Suprapubic skin (tissue), 4 donors: ENCODE results near the gene CHRND. TPM values are rescaled to one million over a fixed set of nuclear protein-coding genes. Genes with fewer than 3 reads are reported as not detected.

Experiments used
- DNase-seq, 2 donors: peaks; one replicate each; pipeline ENCODE4 v3.0.0-alpha.2; 2019; ENCODE audit warnings: low spot score in 2 of 2
- H3K27ac ChIP-seq: fragments of 200-600 bp; sonication (generic); one replicate; pipeline ENCODE4 v1.5.1; 2019
- H3K27me3 ChIP-seq: fragments of 200-600 bp; sonication (generic); one replicate; pipeline ENCODE4 v1.5.1; 2019
- H3K36me3 ChIP-seq: fragments of 200-600 bp; sonication (generic); one replicate; pipeline ENCODE4 v1.5.1; 2019
- H3K4me1 ChIP-seq: fragments of 200-600 bp; sonication (generic); one replicate; pipeline ENCODE4 v1.5.1; 2019
- H3K4me3 ChIP-seq: fragments of 200-600 bp; sonication (generic); one replicate; pipeline ENCODE4 v1.5.1; 2019; ENCODE audit warnings: mild to moderate bottlenecking
- H3K9me3 ChIP-seq: fragments of 200-600 bp; sonication (generic); one replicate; pipeline ENCODE4 v1.5.1; 2019
- EP300 ChIP-seq: sonication (generic); formaldehyde crosslinking; IDR thresholded peaks from one replicate; pipeline ENCODE4 v1.6.1; 2017; ENCODE audit warnings: antibody characterized with exemption
- POLR2A ChIP-seq, 2 donors: fragments of 450-650 bp; IDR thresholded peaks; one replicate each; pipeline ENCODE4 v1.6.1; 2017; ENCODE audit warnings: antibody characterized with exemption in 2 of 2, mild to moderate bottlenecking in 2 of 2, moderate library complexity in 2 of 2
- POLR2AphosphoS5 ChIP-seq, 3 donors: sonication (generic); formaldehyde crosslinking; IDR thresholded peaks; one replicate each; pipeline ENCODE4 v1.6.1; 2017; ENCODE audit warnings: antibody characterized with exemption in 3 of 3
- WGBS: methylation state at CpG from one replicate; pipeline ENCODE4 v1.1.5; 2018; 5-methylcytosine and 5-hydroxymethylcytosine counted together
- total RNA-seq, 4 donors: library from RNA; depleted of rRNA; stranded (reverse); fragments of >200 nt; gene quantifications; one replicate each; pipeline ENCODE4 v1.1.0, GENCODE V29; 2016
- TF ChIP-seq, protein P1 (sequence below), 2 donors: fragments of 200-600 bp in 1 of 2; fragments of 450-650 bp in 1 of 2; sonication (generic) in 1 of 2; IDR thresholded peaks; one replicate each; pipeline ENCODE4 v1.5.1; 2016 to 2019; ENCODE audit warnings: antibody characterized with exemption in 2 of 2, mild to moderate bottlenecking in 1 of 2, moderate library complexity in 1 of 2

Gene CHRND
- total RNA-seq, 4 donors from 2014 or later: not detected

GRCh38 chr2:232574674-232575403 lies 48.9 kb downstream of the CHRND start:
- Histone ChIP-seq H3K27ac (no peak overlapping the region), H3K4me1 (no peaks in the 10 kb centered on the region), H3K4me3 (no peak overlapping the region), H3K36me3 (peaks cover 45% of the 10 kb centered on the region), H3K27me3 (no peaks in the 10 kb centered on the region), H3K9me3 (no peaks in the 10 kb centered on the region)
- WGBS: 95% methylated on average over 5 of the region's 5 CpGs
- TF ChIP-seq, protein P1, sequence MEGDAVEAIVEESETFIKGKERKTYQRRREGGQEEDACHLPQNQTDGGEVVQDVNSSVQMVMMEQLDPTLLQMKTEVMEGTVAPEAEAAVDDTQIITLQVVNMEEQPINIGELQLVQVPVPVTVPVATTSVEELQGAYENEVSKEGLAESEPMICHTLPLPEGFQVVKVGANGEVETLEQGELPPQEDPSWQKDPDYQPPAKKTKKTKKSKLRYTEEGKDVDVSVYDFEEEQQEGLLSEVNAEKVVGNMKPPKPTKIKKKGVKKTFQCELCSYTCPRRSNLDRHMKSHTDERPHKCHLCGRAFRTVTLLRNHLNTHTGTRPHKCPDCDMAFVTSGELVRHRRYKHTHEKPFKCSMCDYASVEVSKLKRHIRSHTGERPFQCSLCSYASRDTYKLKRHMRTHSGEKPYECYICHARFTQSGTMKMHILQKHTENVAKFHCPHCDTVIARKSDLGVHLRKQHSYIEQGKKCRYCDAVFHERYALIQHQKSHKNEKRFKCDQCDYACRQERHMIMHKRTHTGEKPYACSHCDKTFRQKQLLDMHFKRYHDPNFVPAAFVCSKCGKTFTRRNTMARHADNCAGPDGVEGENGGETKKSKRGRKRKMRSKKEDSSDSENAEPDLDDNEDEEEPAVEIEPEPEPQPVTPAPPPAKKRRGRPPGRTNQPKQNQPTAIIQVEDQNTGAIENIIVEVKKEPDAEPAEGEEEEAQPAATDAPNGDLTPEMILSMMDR (IDR thresholded peaks at IDR 0.05): no peak
- TF ChIP-seq POLR2AphosphoS5 (IDR thresholded peaks at IDR 0.05): no peak
- TF ChIP-seq POLR2A (IDR thresholded peaks at IDR 0.05): no peak
- no peak for TF ChIP-seq EP300
- DNase-seq: no peak

DNA sequence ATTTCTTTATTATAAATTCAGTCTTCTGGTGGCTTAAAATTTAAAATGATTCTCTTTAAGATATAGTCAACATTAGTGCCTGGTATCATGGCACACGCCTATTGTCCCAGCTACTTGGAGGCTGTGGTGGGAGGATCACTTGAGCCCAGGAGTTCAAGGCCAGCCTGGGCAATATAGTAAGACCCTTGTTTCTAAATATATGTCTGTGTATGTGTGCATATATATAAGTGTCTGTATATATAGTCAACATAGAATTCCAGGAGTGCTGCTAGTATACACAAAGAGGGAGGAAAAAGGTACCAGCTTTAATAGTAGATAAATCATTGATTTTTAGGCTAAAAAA lies 49.4 kb downstream of the CHRND start:
- Histone ChIP-seq H3K9me3 (no peaks in the 10 kb centered on the region), H3K4me3 (no peak overlapping the region), H3K27ac (no peak overlapping the region), H3K4me1 (no peaks in the 10 kb centered on the region), H3K27me3 (no peaks in the 10 kb centered on the region), H3K36me3 (peaks cover 42% of the 10 kb centered on the region)
- 92% methylated on average over 1 of the region's 1 CpG for WGBS
- TF ChIP-seq POLR2A (IDR thresholded peaks at IDR 0.05) (no peak), POLR2AphosphoS5 (IDR thresholded peaks at IDR 0.05) (no peak), EP300 (no peak)
- TF ChIP-seq, protein P1 (IDR thresholded peaks at IDR 0.05): no peak
- no peak for DNase-seq

- WGBS: 92% methylated on average over 2 of the region's 2 CpGs
- Histone ChIP-seq H3K27ac (no peak overlapping the region), H3K27me3 (no peaks in the 10 kb centered on the region), H3K36me3 (peaks cover 45% of the 10 kb centered on the region), H3K4me3 (no peak overlapping the region), H3K9me3 (no peaks in the 10 kb centered on the region), H3K4me1 (no peaks in the 10 kb centered on the region)
- TF ChIP-seq, protein P1 (IDR thresholded peaks at IDR 0.05): no peak
- TF ChIP-seq EP300 (no peak), POLR2AphosphoS5 (IDR thresholded peaks at IDR 0.05) (no peak), POLR2A (IDR thresholded peaks at IDR 0.05) (no peak)
- no peak for DNase-seq
Measured at GRCh38 chr2:232576995-232577394, 51.0 kb downstream of the CHRND start.

DNA sequence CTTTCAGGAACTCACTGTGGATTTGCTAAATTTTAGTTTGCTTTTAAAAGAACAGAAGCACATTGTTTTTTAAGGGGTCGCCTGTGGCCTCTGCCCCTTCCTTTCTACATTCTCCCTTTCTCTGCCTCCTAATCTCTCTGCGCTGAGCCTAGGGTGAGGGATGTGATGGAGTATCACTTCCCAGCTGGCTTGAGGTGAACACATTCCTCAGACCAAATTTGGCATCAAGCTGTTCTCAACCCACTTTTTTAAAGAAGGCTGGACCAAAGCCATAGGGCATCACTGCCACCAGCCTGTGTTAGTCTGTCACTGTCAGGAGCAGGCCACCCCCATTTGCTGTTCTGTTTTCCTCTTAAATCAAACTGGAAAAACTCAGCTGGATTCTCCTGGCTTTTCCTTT lies 51.9 kb downstream of the CHRND start:
- Histone ChIP-seq H3K4me1 (peaks cover 2% of the 10 kb centered on the region), H3K4me3 (no peak overlapping the region), H3K27ac (no peak overlapping the region), H3K9me3 (no peaks in the 10 kb centered on the region), H3K36me3 (peaks cover 47% of the 10 kb centered on the region), H3K27me3 (no peaks in the 10 kb centered on the region)
- WGBS: 91% methylated on average over 2 of the region's 2 CpGs
- TF ChIP-seq POLR2A (IDR thresholded peaks at IDR 0.05) (no peak), EP300 (no peak), POLR2AphosphoS5 (IDR thresholded peaks at IDR 0.05) (no peak)
- TF ChIP-seq, protein P1 (IDR thresholded peaks at IDR 0.05): no peak
- no peak for DNase-seq

DNA sequence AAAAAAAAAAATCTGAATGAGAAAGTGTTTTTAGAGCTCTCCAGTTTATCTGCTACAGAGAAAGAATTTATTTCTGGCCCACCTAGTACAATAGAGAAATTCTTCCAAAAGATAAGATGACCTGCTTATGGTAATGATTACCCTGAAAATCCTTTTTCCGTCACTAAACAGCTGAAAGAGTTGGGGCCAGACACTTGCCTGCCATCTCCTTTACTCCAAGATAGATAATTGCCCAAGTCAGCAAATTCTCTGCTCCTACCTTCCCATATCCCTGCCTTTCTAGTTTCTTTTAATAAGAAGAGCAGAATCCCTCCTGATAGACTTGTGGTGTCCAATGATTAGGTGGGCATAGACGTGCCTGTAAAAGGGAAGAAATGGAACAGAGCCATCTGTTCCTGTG lies 52.7 kb downstream of the CHRND start:
- no peak for TF ChIP-seq POLR2A (IDR thresholded peaks at IDR 0.05)
- no peak for TF ChIP-seq EP300
- no peak for TF ChIP-seq POLR2AphosphoS5 (IDR thresholded peaks at IDR 0.05)
- TF ChIP-seq, protein P1 (IDR thresholded peaks at IDR 0.05): no peak
- Histone ChIP-seq H3K4me1 (peaks cover 2% of the 10 kb centered on the region), H3K4me3 (no peak overlapping the region), H3K27me3 (no peaks in the 10 kb centered on the region), H3K9me3 (no peaks in the 10 kb centered on the region), H3K27ac (no peak overlapping the region), H3K36me3 (peaks cover 43% of the 10 kb centered on the region)
- DNase-seq: no peak
- WGBS: 95% methylated on average over 2 of the region's 2 CpGs
